ENCODE results near the gene RGS17. TPM values are rescaled to one million over a fixed set of nuclear protein-coding genes. Genes with fewer than 3 reads are reported as not detected.
A peak's percentile ranks its signal among the peaks of the same experiment; 100 is the strongest.

The RGS17 gene
- 1.3 and 2.9 TPM in 2 replicates for total RNA-seq

GRCh38 chr6:153131037-153131981 lies at the start of gene RGS17:
Gene RGS17 (minus strand): TSS chr6:153131282. CDS start chr6:153044018, 87,264 bp downstream.
- H3K4me3 ChIP-seq (ENCODE audit: low read depth, low read length) = peak within 1 kb of the TSS; percentile 80
- DNase-seq (ENCODE audit: low read depth) = peak; percentile 86

GRCh38 chr6:153172815-153173214 lies 41.7 kb upstream of the RGS17 start:
- no peak for DNase-seq (ENCODE audit: low read depth)
- TF ChIP-seq, protein P1, sequence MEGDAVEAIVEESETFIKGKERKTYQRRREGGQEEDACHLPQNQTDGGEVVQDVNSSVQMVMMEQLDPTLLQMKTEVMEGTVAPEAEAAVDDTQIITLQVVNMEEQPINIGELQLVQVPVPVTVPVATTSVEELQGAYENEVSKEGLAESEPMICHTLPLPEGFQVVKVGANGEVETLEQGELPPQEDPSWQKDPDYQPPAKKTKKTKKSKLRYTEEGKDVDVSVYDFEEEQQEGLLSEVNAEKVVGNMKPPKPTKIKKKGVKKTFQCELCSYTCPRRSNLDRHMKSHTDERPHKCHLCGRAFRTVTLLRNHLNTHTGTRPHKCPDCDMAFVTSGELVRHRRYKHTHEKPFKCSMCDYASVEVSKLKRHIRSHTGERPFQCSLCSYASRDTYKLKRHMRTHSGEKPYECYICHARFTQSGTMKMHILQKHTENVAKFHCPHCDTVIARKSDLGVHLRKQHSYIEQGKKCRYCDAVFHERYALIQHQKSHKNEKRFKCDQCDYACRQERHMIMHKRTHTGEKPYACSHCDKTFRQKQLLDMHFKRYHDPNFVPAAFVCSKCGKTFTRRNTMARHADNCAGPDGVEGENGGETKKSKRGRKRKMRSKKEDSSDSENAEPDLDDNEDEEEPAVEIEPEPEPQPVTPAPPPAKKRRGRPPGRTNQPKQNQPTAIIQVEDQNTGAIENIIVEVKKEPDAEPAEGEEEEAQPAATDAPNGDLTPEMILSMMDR (IDR thresholded peaks at IDR 0.05; ENCODE audit: insufficient read depth, low read depth, low read length) = no peak
- H3K4me3 ChIP-seq (ENCODE audit: low read depth, low read length) = no peak overlapping the region

More at GRCh38 chr6:153131037-153131981, at the start of gene RGS17:
- TF ChIP-seq, protein P1 (IDR thresholded peaks at IDR 0.05; ENCODE audit: insufficient read depth, low read depth, low read length) = no peak

DNA sequence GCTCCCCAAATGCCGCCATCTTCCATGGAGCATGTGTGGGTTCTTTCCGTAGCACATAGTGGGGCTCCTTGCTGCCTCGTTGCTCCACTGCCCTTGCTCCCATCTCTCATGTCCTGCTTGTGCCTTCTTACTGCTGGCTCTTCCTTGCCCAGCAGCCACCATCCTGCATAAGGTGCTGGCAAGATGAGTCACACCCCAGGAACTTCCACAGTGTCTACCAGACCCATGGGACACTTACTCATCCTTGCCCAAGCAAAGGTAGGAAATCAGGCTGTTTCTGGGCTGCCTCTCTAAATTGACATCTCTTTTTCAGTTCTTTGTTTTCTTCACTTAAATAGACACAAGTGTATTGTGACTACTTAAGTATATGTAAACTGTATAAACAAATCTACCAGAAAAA lies 39.4 kb upstream of the RGS17 start:
- no peak overlapping the region for H3K4me3 ChIP-seq (ENCODE audit: low read depth, low read length)
- TF ChIP-seq, protein P1 (IDR thresholded peaks at IDR 0.05; ENCODE audit: insufficient read depth, low read depth, low read length) = no peak
- peak; percentile 47 for DNase-seq (ENCODE audit: low read depth)

- TF ChIP-seq, protein P1 (IDR thresholded peaks at IDR 0.05; ENCODE audit: insufficient read depth, low read depth, low read length) = no peak
- DNase-seq (ENCODE audit: low read depth) = no peak
- no peak overlapping the region for H3K4me3 ChIP-seq (ENCODE audit: low read depth, low read length)
Observed at GRCh38 chr6:153167907-153168306, 36.8 kb upstream of the RGS17 start.

DNA sequence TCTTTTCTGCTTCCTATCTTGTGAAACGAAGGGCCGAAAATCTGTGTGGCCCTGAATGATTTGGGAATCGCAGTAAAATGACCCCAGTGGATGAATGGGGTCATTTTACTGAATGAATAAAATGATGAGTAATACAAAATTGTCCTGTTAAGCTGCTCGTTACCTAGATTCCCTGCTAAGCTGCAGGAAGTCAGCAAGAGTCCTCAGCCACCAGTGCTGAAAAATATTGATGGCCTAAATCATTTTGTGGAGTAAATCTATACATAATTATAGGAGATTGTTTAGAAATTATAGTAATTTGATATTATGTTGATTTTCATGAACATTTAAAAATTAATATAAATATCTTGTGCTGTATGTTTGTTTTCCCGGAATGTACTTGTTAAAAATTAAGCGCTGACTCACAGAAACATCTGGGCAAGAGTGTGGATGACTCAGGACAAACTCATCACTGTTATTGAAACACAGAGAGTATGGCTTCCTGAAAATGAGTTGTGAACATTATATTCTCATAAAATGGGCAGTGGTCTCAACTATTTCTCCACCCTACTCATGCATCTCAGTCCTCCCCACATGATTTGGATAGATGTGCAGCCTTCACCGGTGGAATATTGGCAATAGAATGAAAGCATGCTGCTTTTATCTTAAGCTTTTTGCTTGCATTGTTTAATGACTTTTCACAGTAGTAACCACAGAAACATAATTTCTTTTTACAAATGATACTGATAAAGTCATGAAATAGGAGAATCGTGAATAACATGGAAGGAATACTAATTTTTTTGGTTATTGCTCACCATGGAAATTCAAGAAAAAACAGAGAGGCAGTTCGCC lies 36.2 kb upstream of the RGS17 start:
- peak; percentile 91 for DNase-seq (ENCODE audit: low read depth)
- TF ChIP-seq, protein P1 (IDR thresholded peaks at IDR 0.05; ENCODE audit: insufficient read depth, low read depth, low read length) = no peak
- H3K4me3 ChIP-seq (ENCODE audit: low read depth, low read length) = peak overlapping the region; percentile 28

DNA sequence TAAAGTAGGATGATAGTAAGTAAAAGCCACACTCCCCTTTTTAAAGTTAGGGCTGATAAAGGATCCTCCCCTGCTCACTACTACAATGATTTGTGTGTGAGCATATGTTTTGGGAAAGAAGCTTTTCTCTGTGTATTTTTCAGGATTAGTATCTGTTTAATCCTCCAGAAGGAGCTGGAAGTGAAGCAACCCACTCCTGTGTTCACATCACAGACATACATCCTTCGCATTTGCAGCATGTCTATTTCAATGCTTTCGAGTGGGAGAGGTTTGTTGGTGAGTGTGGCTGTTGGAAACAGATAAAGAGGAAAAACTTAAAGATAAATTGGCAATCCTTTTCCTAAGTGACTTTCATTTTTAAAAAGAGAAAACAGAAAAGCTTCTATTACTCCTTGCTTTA lies 31.6 kb upstream of the RGS17 start:
- no peak overlapping the region for H3K4me3 ChIP-seq (ENCODE audit: low read depth, low read length)
- TF ChIP-seq, protein P1 (IDR thresholded peaks at IDR 0.05; ENCODE audit: insufficient read depth, low read depth, low read length) = no peak
- peak; percentile 81 for DNase-seq (ENCODE audit: low read depth)

Measured in fibroblast of villous mesenchyme (primary cell).